NCI-H146 treated with DMSO at 0.1 percent for 48 hours (cell line): Measurements from ENCODE around the gene CAV3.

Experiments
- DNase-seq: peaks from one replicate; lab custom pipeline; 2025; ENCODE audit not compliant: unreplicated experiment; lab: John Stamatoyannopoulos, UW

Gene CAV3

GRCh38 chr3:8734908-8735307 lies 1.3 kb downstream of the CAV3 start:
- DNase-seq, result no peak

- DNase-seq, result no peak
Observed at GRCh38 chr3:8736436-8736835, 2.8 kb downstream of the CAV3 start.

GRCh38 chr3:8737301-8737700 lies 3.7 kb downstream of the CAV3 start:
- no peak for DNase-seq

- no peak for DNase-seq
Observed at GRCh38 chr3:8737823-8738222, 4.2 kb downstream of the CAV3 start.

GRCh38 chr3:8738639-8739038 lies 5.0 kb downstream of the CAV3 start:
- DNase-seq, result no peak

GRCh38 chr3:8739757-8740504 lies 6.3 kb downstream of the CAV3 start:
- no peak for DNase-seq

GRCh38 chr3:8741581-8742261 lies 8.1 kb downstream of the CAV3 start:
- no peak for DNase-seq

GRCh38 chr3:8743021-8743601 lies 9.5 kb downstream of the CAV3 start:
- no peak for DNase-seq

- no peak for DNase-seq
Observed at GRCh38 chr3:8743911-8744310, 10.3 kb downstream of the CAV3 start.

- DNase-seq, result no peak
Observed at GRCh38 chr3:8745619-8746370, 12.2 kb downstream of the CAV3 start.

GRCh38 chr3:8746780-8747345 lies 13.3 kb downstream of the CAV3 start:
- DNase-seq, result no peak

- no peak for DNase-seq
Observed at GRCh38 chr3:8749316-8749715, 15.7 kb downstream of the CAV3 start.

GRCh38 chr3:8752832-8753231 lies 19.2 kb downstream of the CAV3 start:
- DNase-seq, result no peak

- no peak for DNase-seq
Observed at GRCh38 chr3:8755097-8755496, 21.5 kb downstream of the CAV3 start.

- no peak for DNase-seq
Observed at GRCh38 chr3:8755564-8756237, 22.1 kb downstream of the CAV3 start.

- no peak for DNase-seq
Observed at GRCh38 chr3:8756671-8757070, 23.1 kb downstream of the CAV3 start.

GRCh38 chr3:8757551-8758518 lies 24.2 kb downstream of the CAV3 start:
- no peak for DNase-seq

- DNase-seq, result no peak
Observed at GRCh38 chr3:8759038-8759707, 25.6 kb downstream of the CAV3 start.

GRCh38 chr3:8760091-8760490 lies 26.5 kb downstream of the CAV3 start:
- no peak for DNase-seq
